ENCODE results near the gene CNIH3. TPM values are rescaled to one million over a fixed set of nuclear protein-coding genes. Genes with fewer than 3 reads are reported as not detected.

Gene CNIH3
- total and polyA plus RNA-seq, 12 donors = 0.30 to 5.5 (median 2.2) TPM

DNA sequence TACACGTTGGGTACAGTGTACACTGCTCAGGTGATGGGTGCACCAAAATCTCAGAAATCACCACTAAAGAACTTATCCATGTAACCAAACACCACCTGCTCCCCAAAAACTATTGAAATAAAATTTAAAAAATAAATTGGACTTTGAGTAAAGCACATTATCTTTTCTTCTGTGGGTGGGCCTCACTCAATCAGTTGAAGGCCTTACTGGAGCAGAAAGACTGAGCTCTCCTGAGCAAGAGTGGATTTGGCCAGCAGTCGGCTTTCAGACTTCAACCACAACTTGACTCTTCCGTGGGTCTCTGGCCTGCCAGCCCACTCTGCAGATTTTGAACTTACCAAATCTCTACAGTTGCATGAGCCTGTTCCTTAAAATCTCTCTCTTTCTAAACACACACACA is 78.9 kb downstream of the CNIH3 start:
- Histone ChIP-seq H3K36me3 (replicated peaks in 1 of 2) (no peaks in the 10 kb centered on the region), H3K4me3 (no peak overlapping the region)
- TF ChIP-seq POLR2A (IDR thresholded peaks at IDR 0.05) = no peak
- TF ChIP-seq, protein P1, sequence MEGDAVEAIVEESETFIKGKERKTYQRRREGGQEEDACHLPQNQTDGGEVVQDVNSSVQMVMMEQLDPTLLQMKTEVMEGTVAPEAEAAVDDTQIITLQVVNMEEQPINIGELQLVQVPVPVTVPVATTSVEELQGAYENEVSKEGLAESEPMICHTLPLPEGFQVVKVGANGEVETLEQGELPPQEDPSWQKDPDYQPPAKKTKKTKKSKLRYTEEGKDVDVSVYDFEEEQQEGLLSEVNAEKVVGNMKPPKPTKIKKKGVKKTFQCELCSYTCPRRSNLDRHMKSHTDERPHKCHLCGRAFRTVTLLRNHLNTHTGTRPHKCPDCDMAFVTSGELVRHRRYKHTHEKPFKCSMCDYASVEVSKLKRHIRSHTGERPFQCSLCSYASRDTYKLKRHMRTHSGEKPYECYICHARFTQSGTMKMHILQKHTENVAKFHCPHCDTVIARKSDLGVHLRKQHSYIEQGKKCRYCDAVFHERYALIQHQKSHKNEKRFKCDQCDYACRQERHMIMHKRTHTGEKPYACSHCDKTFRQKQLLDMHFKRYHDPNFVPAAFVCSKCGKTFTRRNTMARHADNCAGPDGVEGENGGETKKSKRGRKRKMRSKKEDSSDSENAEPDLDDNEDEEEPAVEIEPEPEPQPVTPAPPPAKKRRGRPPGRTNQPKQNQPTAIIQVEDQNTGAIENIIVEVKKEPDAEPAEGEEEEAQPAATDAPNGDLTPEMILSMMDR (IDR thresholded peaks at IDR 0.05) = no peak

DNA sequence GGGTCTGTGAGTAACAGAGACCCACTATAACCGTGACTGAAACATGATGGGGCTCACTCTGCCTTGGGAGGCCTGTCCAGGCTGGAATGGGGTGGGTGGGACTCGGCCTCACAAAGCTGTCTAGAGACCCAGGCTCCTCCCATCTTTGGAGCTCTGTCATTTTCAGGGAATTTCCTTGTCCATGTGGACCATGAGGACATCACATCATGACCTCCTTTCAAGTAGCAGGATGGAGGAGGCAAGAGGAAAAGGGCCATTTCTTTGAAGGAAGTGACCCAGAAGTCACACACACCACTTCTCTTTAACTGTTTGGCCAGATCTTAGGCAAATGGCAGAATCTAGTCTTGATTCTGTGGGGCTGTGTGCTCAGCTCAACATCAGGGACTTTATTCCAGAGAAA is 79.9 kb downstream of the CNIH3 start:
- Histone ChIP-seq H3K36me3 (replicated peaks in 1 of 2) (no peaks in the 10 kb centered on the region), H3K9me3 (replicated peaks in 1 of 3) (no peaks in the 10 kb centered on the region), H3K4me1 (replicated peaks in 1 of 2) (no peaks in the 10 kb centered on the region), H3K4me3 (no peak overlapping the region), H3K27me3 (no peaks in the 10 kb centered on the region), H3K27ac (no peak overlapping the region)
- WGBS, 4 donors = 71 to 89% (median 83%) methylated on average over 2 of the region's 2 CpGs
- intact Hi-C loops (cut with DNase I) = no loop called here
- no peak for DNase-seq
- TF ChIP-seq, protein P1 (IDR thresholded peaks at IDR 0.05) = no peak
- TF ChIP-seq POLR2A (IDR thresholded peaks at IDR 0.05) = no peak

More for the DNA sequence above, 78.9 kb downstream of the CNIH3 start:
- Histone ChIP-seq H3K4me1 (replicated peaks in 1 of 2) (no peaks in the 10 kb centered on the region), H3K27me3 (no peaks in the 10 kb centered on the region), H3K27ac (no peak overlapping the region), H3K9me3 (replicated peaks in 1 of 3) (no peaks in the 10 kb centered on the region)
- no peak for DNase-seq
- intact Hi-C loops (cut with DNase I) = no loop called here
- 83 to 97% (median 90%) methylated on average over 3 of the region's 3 CpGs for WGBS, 4 donors

DNA sequence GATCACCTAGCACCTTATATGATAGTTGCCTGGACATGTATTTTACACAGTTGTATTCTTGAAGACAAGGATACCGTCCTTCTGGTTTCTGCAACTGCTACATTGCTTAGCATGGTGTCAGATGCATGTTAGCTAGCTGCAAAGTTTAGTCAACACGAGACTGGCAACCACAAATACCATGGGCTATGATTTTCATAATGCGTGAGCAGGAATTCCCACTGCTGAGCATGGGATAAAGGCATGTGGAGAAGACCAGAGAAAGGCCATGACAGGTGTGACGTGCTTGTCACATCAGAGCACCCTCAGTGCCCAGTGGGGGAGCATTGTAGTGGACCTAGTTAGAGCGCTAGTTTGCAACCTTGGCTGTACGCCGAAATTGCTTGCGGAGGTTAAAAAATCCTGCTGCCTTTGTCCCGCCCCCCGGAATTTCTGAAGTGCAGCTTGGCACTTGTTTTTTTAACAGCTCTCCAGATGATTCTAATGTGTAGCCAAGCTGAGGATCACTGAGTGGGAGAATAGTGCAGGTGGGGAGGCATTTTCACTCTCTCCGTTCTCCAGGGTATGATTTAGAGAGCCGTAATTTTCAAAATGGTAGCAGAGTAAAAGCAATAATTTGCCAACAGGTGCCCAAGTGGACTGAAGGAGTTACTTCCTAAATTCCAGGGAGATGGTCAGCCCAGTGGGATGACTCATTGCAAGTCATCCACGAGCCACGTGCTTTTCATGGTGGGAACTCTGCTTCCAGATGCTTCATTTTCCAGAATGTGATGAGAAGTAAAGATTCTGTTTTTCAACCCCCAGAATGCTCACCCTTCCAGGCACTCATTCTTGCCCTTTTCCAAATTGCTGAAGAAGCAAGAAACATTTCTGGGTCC is 81.0 kb downstream of the CNIH3 start:
- H3K36me3 ChIP-seq (replicated peaks in 1 of 2) = no peaks in the 10 kb centered on the region
- H3K4me1 ChIP-seq (replicated peaks in 1 of 2) = no peaks in the 10 kb centered on the region
- H3K4me3 ChIP-seq = no peak overlapping the region
- TF ChIP-seq, protein P1 (IDR thresholded peaks at IDR 0.05) = no peak
- no peak for TF ChIP-seq POLR2A (IDR thresholded peaks at IDR 0.05)
- no peaks in the 10 kb centered on the region for H3K9me3 ChIP-seq (replicated peaks in 1 of 3)
- WGBS, 4 donors = 78 to 87% (median 82%) methylated on average over 11 to 14 of the region's 14 CpGs
- H3K27me3 ChIP-seq = no peaks in the 10 kb centered on the region
- intact Hi-C loops (cut with DNase I) = no loop called here
- DNase-seq = peak in 1 of 7 donors; percentile 15
- H3K27ac ChIP-seq = no peak overlapping the region

DNA sequence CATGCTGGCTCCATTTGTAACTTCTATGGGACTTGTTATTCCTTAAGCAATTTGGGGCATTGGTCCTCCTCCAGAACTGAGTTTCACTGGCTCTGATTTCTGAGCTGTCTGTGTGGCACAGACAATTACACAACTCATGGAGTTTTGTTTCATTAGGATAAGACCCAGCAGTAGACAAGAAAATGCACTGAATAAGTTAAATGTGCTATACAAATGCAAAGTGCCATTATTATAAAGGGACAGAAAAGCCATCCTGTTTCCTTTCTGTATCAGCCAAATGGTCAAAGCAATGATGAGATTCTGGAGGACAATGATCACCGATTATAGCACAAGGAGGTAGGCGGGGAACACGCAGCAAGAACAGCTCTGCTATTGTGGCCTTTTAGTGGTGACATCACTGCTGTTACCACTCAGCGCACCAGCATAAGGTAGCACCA is 81.9 kb downstream of the CNIH3 start:
- no peak overlapping the region for H3K4me3 ChIP-seq
- no peak for TF ChIP-seq POLR2A (IDR thresholded peaks at IDR 0.05)
- TF ChIP-seq, protein P1 (IDR thresholded peaks at IDR 0.05) = no peak
- no peaks in the 10 kb centered on the region for H3K27me3 ChIP-seq
- intact Hi-C loops (cut with DNase I) = no loop called here
- no peak overlapping the region for H3K27ac ChIP-seq
- H3K4me1 ChIP-seq (replicated peaks in 1 of 2) = no peaks in the 10 kb centered on the region
- no peaks in the 10 kb centered on the region for H3K36me3 ChIP-seq (replicated peaks in 1 of 2)
- no peak for DNase-seq
- H3K9me3 ChIP-seq (replicated peaks in 1 of 3) = no peaks in the 10 kb centered on the region
- 60 to 97% (median 75%) methylated on average over 4 of the region's 4 CpGs for WGBS, 4 donors
